ENCODE measurements around the gene CMSS1.

Gene CMSS1

GRCh38 chr3:100149130-100149529 lies 331.5 kb downstream of the CMSS1 start:
- TF ChIP-seq, protein P1, sequence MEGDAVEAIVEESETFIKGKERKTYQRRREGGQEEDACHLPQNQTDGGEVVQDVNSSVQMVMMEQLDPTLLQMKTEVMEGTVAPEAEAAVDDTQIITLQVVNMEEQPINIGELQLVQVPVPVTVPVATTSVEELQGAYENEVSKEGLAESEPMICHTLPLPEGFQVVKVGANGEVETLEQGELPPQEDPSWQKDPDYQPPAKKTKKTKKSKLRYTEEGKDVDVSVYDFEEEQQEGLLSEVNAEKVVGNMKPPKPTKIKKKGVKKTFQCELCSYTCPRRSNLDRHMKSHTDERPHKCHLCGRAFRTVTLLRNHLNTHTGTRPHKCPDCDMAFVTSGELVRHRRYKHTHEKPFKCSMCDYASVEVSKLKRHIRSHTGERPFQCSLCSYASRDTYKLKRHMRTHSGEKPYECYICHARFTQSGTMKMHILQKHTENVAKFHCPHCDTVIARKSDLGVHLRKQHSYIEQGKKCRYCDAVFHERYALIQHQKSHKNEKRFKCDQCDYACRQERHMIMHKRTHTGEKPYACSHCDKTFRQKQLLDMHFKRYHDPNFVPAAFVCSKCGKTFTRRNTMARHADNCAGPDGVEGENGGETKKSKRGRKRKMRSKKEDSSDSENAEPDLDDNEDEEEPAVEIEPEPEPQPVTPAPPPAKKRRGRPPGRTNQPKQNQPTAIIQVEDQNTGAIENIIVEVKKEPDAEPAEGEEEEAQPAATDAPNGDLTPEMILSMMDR (IDR thresholded peaks at IDR 0.05; ENCODE audit: low read depth, low read length, missing control alignments), result no peak
- DNase-seq (ENCODE audit: low read depth), result no peak
- no peak overlapping the region for H3K4me3 ChIP-seq (ENCODE audit: low read depth, low read length)
- in situ Hi-C loops (cut with HindIII; ENCODE audit: low sequenced_read_pairs), result no loop called here

GRCh38 chr3:100149713-100150415 lies 332.2 kb downstream of the CMSS1 start:
- TF ChIP-seq, protein P1 (IDR thresholded peaks at IDR 0.05; ENCODE audit: low read depth, low read length, missing control alignments), result no peak
- no peak overlapping the region for H3K4me3 ChIP-seq (ENCODE audit: low read depth, low read length)
- no peak for DNase-seq (ENCODE audit: low read depth)
- in situ Hi-C loops (cut with HindIII; ENCODE audit: low sequenced_read_pairs), result loop anchor here (10.0 kb wide), 1 partner anchor 65 kb away; no protein-coding TSS in a partner anchor

- DNase-seq (ENCODE audit: low read depth), result no peak
- no peak overlapping the region for H3K4me3 ChIP-seq (ENCODE audit: low read depth, low read length)
- in situ Hi-C loops (cut with HindIII; ENCODE audit: low sequenced_read_pairs), result loop anchor here (10.0 kb wide), 1 partner anchor 64 kb away; no protein-coding TSS in a partner anchor
- TF ChIP-seq, protein P1 (IDR thresholded peaks at IDR 0.05; ENCODE audit: low read depth, low read length, missing control alignments), result no peak
Observed at GRCh38 chr3:100150473-100150872, 332.8 kb downstream of the CMSS1 start.

DNA sequence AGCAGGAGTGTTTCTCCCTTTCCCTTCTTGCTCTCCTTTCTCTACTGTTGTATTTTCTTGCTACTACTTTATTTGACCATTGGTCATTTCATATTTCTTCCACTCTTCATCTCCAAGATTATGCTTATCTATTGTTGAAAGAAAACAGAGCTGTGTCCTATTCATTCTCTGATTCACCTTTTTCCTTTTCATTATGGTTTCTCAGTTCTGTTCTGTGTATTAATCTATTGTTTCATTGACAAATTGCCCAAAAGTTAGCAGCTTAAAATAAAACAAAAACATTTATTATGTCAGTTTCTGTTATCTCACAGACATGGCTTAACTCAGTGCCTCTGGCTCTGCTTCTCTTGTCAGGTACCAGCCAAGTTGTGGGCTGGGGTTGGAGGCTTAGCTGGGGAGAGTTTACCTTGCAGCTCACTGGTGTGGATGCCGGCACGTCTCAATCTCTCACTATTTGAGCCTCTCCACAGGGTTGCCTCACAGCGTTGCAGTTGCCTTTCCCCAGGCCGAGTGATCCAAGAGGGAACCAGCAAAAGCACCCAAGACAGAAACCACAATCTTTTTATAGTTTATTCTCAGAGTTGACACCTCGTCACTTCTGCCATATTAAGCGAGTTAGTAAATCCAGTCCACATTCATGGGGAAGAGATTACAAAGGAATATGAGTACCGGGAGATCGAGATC lies 333.5 kb downstream of the CMSS1 start:
- no peak overlapping the region for H3K4me3 ChIP-seq (ENCODE audit: low read depth, low read length)
- no peak for DNase-seq (ENCODE audit: low read depth)
- TF ChIP-seq, protein P1 (IDR thresholded peaks at IDR 0.05; ENCODE audit: low read depth, low read length, missing control alignments), result no peak
- in situ Hi-C loops (cut with HindIII; ENCODE audit: low sequenced_read_pairs), result loop anchor here (10.0 kb wide), 1 partner anchor 64 kb away; no protein-coding TSS in a partner anchor

GRCh38 chr3:100154171-100154570 lies 336.5 kb downstream of the CMSS1 start:
- DNase-seq (ENCODE audit: low read depth), result no peak
- in situ Hi-C loops (cut with HindIII; ENCODE audit: low sequenced_read_pairs), result loop anchor here (10.0 kb wide), 1 partner anchor 61 kb away; no protein-coding TSS in a partner anchor
- H3K4me3 ChIP-seq (ENCODE audit: low read depth, low read length), result no peak overlapping the region
- TF ChIP-seq, protein P1 (IDR thresholded peaks at IDR 0.05; ENCODE audit: low read depth, low read length, missing control alignments), result no peak

- TF ChIP-seq, protein P1 (IDR thresholded peaks at IDR 0.05; ENCODE audit: low read depth, low read length, missing control alignments), result no peak
- H3K4me3 ChIP-seq (ENCODE audit: low read depth, low read length), result no peak overlapping the region
- no peak for DNase-seq (ENCODE audit: low read depth)
- in situ Hi-C loops (cut with HindIII; ENCODE audit: low sequenced_read_pairs), result loop anchor here (10.0 kb wide), 1 partner anchor 60 kb away; no protein-coding TSS in a partner anchor
Observed at GRCh38 chr3:100155128-100155527, 337.5 kb downstream of the CMSS1 start.
